K562 (cell line): ENCODE measurements around the gene SMAD3. TPM values are rescaled to one million over a fixed set of nuclear protein-coding genes. Genes with fewer than 3 reads are reported as not detected.

Experiments used
- ATAC-seq: fragments of 200-7000 bp; cut with Tn5 transposase; 3 replicates; pipeline ENCODE4 v1.9.1; 2020; ENCODE audit warnings: moderate library complexity
- BruUV-seq: library from RNA; stranded (reverse); fragments of 400-500 nt; replicated peaks from 2 replicates; lab custom pipeline; 2021; lab: Mats Ljungman, UMichigan
- CTCF ChIA-PET: fragments of 300-600 bp; formaldehyde crosslinking; extraction: SDS; loops from one replicate; lab custom pipeline; 2021; ENCODE audit warnings: low intra/inter-chr PET ratio; lab: Yijun Ruan, JAX
- POLR2A ChIA-PET: fragments of 300-600, 350-650 bp; sonication (Branson Sonifier 250); formaldehyde crosslinking; extraction: SDS; loops from one replicate; lab custom pipeline; 2021; ENCODE audit warnings: antibody characterized with exemption, inconsistent platforms; lab: Yijun Ruan, JAX
- DNase-seq, 4 experiments: peaks; one replicate each; pipeline versions ENCODE4 v3.0.0 to v3.0.0-alpha.2; 2011 to 2018; ENCODE audit warnings: low spot score in 3 of 4, mixed read lengths in 3 of 4; ENCODE audit errors: extremely low read depth in 1 of 4
- FAIRE-seq: peaks from 2 replicates; lab custom pipeline; 2011; peaks lifted over from hg19 to GRCh38; lab: Jason Lieb, UNC
- H2AFZ ChIP-seq: 2 replicates; pipeline ENCODE4 v1.6.0; 2011; ENCODE audit warnings: low read depth, low read length, control low read depth, inconsistent platforms
- H3K27ac ChIP-seq: fragments of 200-600 bp; 3 replicates; pipeline ENCODE4 v1.8.0; 2011; ENCODE audit warnings: low read depth, mild to moderate bottlenecking, control low read depth, inconsistent platforms, low read length, moderate library complexity, mixed read lengths; ENCODE audit errors: extremely low read depth
- H3K27me3 ChIP-seq, 2 experiments: fragments of 300-600 bp in 1 of 2; 2 replicates in 1 of 2; 3 replicates in 1 of 2; pipeline versions ENCODE4 v1.6.0 to v1.8.0; 2011; ENCODE audit warnings: inconsistent platforms in 2 of 2, low read length in 2 of 2, mild to moderate bottlenecking in 1 of 2, mixed read lengths in 1 of 2, moderate library complexity in 1 of 2; ENCODE audit not compliant: control insufficient read depth in 2 of 2, insufficient read depth in 2 of 2
- H3K36me3 ChIP-seq: fragments of 300-600 bp; 3 replicates; pipeline ENCODE4 v1.8.0; 2011; ENCODE audit warnings: mild to moderate bottlenecking, low read length, inconsistent platforms; ENCODE audit not compliant: control insufficient read depth, insufficient read depth
- H3K4me1 ChIP-seq, 2 experiments: fragments of 200-600 bp in 1 of 2; replicated peaks in 1 of 2; 2 replicates in 1 of 2; 3 replicates in 1 of 2; pipeline versions ENCODE4 v1.5.1 to v1.8.0; 2011; ENCODE audit warnings: inconsistent platforms in 2 of 2, low read length in 2 of 2, mild to moderate bottlenecking in 1 of 2, mixed read lengths in 1 of 2, moderate library complexity in 1 of 2; ENCODE audit not compliant: control insufficient read depth in 2 of 2, insufficient read depth in 2 of 2
- H3K4me2 ChIP-seq: 2 replicates; pipeline ENCODE4 v1.6.1; 2011; ENCODE audit warnings: low read length, control low read depth, inconsistent platforms, mixed read lengths; ENCODE audit not compliant: insufficient read depth
- H3K4me3 ChIP-seq: fragments of 200-600 bp; sonication (generic), shearing (Covaris generic); 2 replicates; pipeline ENCODE4 v1.5.1; 2016; ENCODE audit warnings: control low read depth, inconsistent platforms
- H3K79me2 ChIP-seq: fragments of 200-600 bp; 3 replicates; pipeline ENCODE4 v1.8.0; 2011; ENCODE audit warnings: low read length, inconsistent platforms; ENCODE audit not compliant: control insufficient read depth, insufficient read depth
- H3K9ac ChIP-seq, 2 experiments: 2 replicates each; pipeline versions ENCODE4 v1.6.0 to v1.6.1; 2011; ENCODE audit warnings: low read depth in 2 of 2, low read length in 2 of 2, control low read depth in 1 of 2, inconsistent platforms in 1 of 2, mild to moderate bottlenecking in 1 of 2, mixed read lengths in 1 of 2; ENCODE audit not compliant: insufficient read depth in 1 of 2
- H3K9me1 ChIP-seq: one replicate; pipeline ENCODE4 v1.6.0; 2011; ENCODE audit warnings: inconsistent platforms, mild to moderate bottlenecking, low read length, moderate library complexity; ENCODE audit not compliant: control insufficient read depth, insufficient read depth
- H3K9me3 ChIP-seq: replicated peaks from 2 replicates; pipeline ENCODE4 v1.5.1; 2011; ENCODE audit warnings: low read depth, low read length, inconsistent platforms; ENCODE audit not compliant: control insufficient read depth, insufficient read depth
- H4K20me1 ChIP-seq: replicated peaks from 2 replicates; pipeline ENCODE4 v1.6.1; 2011; ENCODE audit warnings: low read length, inconsistent platforms, mixed read lengths; ENCODE audit not compliant: control insufficient read depth, insufficient read depth
- BRCA1 ChIP-seq, 2 experiments: fragments of 450-650 bp in 1 of 2; sonication (generic) in 1 of 2; formaldehyde crosslinking in 1 of 2; IDR thresholded peaks; 2 replicates each; pipeline versions ENCODE4 v1.5.0 to v1.6.1; 2017 to 2020; ENCODE audit warnings: mild to moderate bottlenecking in 1 of 2, missing genetic modification reagents in 1 of 2
- HNRNPL ChIP-seq: fragments of 200-400 bp; formaldehyde crosslinking; IDR thresholded peaks from 2 replicates; pipeline ENCODE4 v1.6.1; 2017; ENCODE audit warnings: low read depth, mild to moderate bottlenecking, low read length
- KDM2B ChIP-seq: fragments of 250-450 bp; sonication (Bioruptor Pico); IDR thresholded peaks from 2 replicates; pipeline ENCODE4 v1.8.0; 2021; ENCODE audit warnings: mild to moderate bottlenecking, moderate library complexity
- MTF1 ChIP-seq: fragments of 250-450 bp; sonication (Bioruptor Pico); IDR thresholded peaks from 2 replicates; pipeline ENCODE4 v1.9.0; 2021; ENCODE audit warnings: moderate library complexity, mild to moderate bottlenecking, inconsistent platforms, borderline replicate concordance
- OTX1 ChIP-seq: fragments of 450-650 bp; formaldehyde crosslinking; IDR thresholded peaks from 2 replicates; pipeline ENCODE4 v1.4.0; 2022; ENCODE audit warnings: mild to moderate bottlenecking
- PHF20 ChIP-seq: fragments of 450-650 bp; IDR thresholded peaks from 2 replicates; pipeline ENCODE4 v1.6.1; 2018; ENCODE audit not compliant: partially characterized antibody
- SRSF9 ChIP-seq: fragments of 200-400 bp; formaldehyde crosslinking; IDR thresholded peaks from 2 replicates; pipeline ENCODE4 v1.6.1; 2017; ENCODE audit warnings: low read depth, low read length, borderline replicate concordance
- TSC22D4 ChIP-seq: fragments of 450-650 bp; IDR thresholded peaks from 2 replicates; pipeline ENCODE4 v1.6.1; 2016; ENCODE audit warnings: missing genetic modification characterization, missing biosample characterization, control low read depth
- ZBTB7A ChIP-seq: IDR thresholded peaks from 2 replicates; pipeline ENCODE4 v1.6.1; 2011; ENCODE audit warnings: low read depth, mild to moderate bottlenecking, low read length, moderate library complexity, borderline replicate concordance; ENCODE audit not compliant: control insufficient read depth
- ZFX ChIP-seq: sonication (generic); formaldehyde crosslinking; IDR thresholded peaks from 2 replicates; pipeline ENCODE4 v1.8.0; 2022; ENCODE audit warnings: mild to moderate bottlenecking, missing genetic modification reagents, moderate library complexity
- WGBS: fragments of 100-300 bp; shearing (Covaris generic); methylation state at CpG from one replicate; pipeline ENCODE4 v1.1.6; 2016; ENCODE audit warnings: low coverage, mixed read lengths; ENCODE audit not compliant: insufficient coverage; ENCODE audit errors: missing lambda C conversion rate; 5-methylcytosine and 5-hydroxymethylcytosine counted together
- in situ Hi-C: fragments of 300-500 bp; cut with MboI; formaldehyde crosslinking; loops from 4 replicates; pipeline ENCODE4 v1.15.0; 2018; ENCODE audit warnings: inconsistent platforms, mixed read lengths
- intact Hi-C: fragments of 100-400 bp; cut with micrococcal nuclease; formaldehyde crosslinking; loops from 2 replicates; pipeline ENCODE4 v1.14.2; 2022
- polyA plus RNA-seq, 8 experiments: library from polyadenylated mRNA; depleted of rRNA in 4 of 8; stranded (reverse) in 5 of 8; unstranded in 3 of 8; fragments of >200 nt; fragmentation: Nextera tagmentation in 2 of 8; fragmentation: Illumina TruSeq in 1 of 8; extraction: Ambion mirVana in 2 of 8; extraction: Trizol in 1 of 8; gene quantifications; 2 replicates each; pipeline versions ENCODE4 v1.2.1 to v1.2.3, GENCODE V29; 2011 to 2014; ENCODE audit warnings: inconsistent platforms in 1 of 8, missing spikeins in 1 of 8
- total RNA-seq, 7 experiments: library from RNA; depleted of rRNA in 6 of 7; stranded (reverse); fragments of >200 nt in 6 of 7; fragmentation: Illumina TruSeq in 2 of 7; extraction: Trizol in 2 of 7; gene quantifications; 2 replicates each; pipeline versions ENCODE4 v1.2.1 to v1.2.3, GENCODE V29; 2011 to 2021; ENCODE audit warnings: low replicate concordance in 1 of 7
- TF ChIP-seq, protein P1 (sequence below): fragments of 450-650 bp; IDR thresholded peaks from 2 replicates; pipeline ENCODE4 v1.7.0; 2016; ENCODE audit warnings: borderline replicate concordance
- TF ChIP-seq, protein P2 (sequence below): fragments of 450-650 bp; formaldehyde crosslinking; IDR thresholded peaks from 2 replicates; pipeline ENCODE4 v1.4.0; 2020; ENCODE audit warnings: mild to moderate bottlenecking, moderate library complexity

Gene SMAD3
- total and polyA plus RNA-seq, 9 of the 15 experiments (the other 6 are each of a cell fraction or from before 2014, with no cell fraction given), result 4.3 to 39.2 (median 11.1) TPM

DNA sequence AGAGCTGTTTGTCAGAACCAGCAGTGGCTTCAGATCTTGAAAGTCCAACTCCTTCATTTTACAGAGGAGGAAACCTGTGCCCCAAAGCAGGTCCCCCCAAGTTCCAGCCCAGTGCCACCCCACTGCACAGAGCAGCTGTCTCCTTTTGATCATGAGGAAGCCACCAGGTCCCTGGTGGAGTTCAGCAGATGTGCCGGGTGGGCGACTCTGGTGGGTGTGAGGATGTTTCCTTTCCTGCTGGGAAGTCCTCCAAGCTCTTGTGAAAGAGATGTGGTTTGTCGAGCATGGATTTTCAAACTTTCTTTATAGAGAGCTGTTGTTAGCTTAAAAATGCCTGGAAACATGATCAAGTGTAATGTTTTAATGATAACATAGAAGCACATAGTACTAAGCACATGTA, 52.0 kb downstream of the SMAD3 start:
- Histone ChIP-seq H3K9me1 (no peaks in the 10 kb centered on the region), H3K36me3 (no peaks in the 10 kb centered on the region), H3K27me3 (no peaks in the 10 kb centered on the region), H3K4me1 (peaks cover 19 to 49% of the 10 kb centered on the region in 2 experiments), H3K27ac (no peak overlapping the region), H3K9ac (peak overlapping the region in 1 of 2 experiments; percentile 49; a peak in 1 of 4 replicates), H4K20me1 (no peaks in the 10 kb centered on the region)
- ChIA-PET CTCF (no interaction called here), POLR2A (interaction anchor here (0.5 to 1.9 kb wide), 5 partner anchors 13 to 1895 kb away, joined by 3 to 9 read pairs (median 4); no protein-coding TSS in a partner anchor)
- ATAC-seq, result no peak
- no peak for DNase-seq
- WGBS, result 83% methylated on average over 3 of the region's 3 CpGs
- FAIRE-seq, result no peak
- intact Hi-C loops, result no loop called here
- no TSS peak for BruUV-seq
- in situ Hi-C loops, result no loop called here
- TF ChIP-seq OTX1 (CRISPR knock-in tag) (no peak), ZFX (CRISPR knock-in tag) (no peak), HNRNPL (no peak), SRSF9 (no peak), KDM2B (CRISPR knock-in tag) (no peak), TSC22D4 (tag) (no peak), MTF1 (CRISPR knock-in tag) (no peak), BRCA1 (IDR thresholded peaks at IDR 0.05) (no peak), BRCA1 (CRISPR knock-in tag; IDR thresholded peaks at IDR 0.05) (no peak), ZBTB7A (no peak), PHF20 (no peak)
- TF ChIP-seq, protein P1, sequence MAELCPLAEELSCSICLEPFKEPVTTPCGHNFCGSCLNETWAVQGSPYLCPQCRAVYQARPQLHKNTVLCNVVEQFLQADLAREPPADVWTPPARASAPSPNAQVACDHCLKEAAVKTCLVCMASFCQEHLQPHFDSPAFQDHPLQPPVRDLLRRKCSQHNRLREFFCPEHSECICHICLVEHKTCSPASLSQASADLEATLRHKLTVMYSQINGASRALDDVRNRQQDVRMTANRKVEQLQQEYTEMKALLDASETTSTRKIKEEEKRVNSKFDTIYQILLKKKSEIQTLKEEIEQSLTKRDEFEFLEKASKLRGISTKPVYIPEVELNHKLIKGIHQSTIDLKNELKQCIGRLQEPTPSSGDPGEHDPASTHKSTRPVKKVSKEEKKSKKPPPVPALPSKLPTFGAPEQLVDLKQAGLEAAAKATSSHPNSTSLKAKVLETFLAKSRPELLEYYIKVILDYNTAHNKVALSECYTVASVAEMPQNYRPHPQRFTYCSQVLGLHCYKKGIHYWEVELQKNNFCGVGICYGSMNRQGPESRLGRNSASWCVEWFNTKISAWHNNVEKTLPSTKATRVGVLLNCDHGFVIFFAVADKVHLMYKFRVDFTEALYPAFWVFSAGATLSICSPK, result no peak
- TF ChIP-seq, protein P2, sequence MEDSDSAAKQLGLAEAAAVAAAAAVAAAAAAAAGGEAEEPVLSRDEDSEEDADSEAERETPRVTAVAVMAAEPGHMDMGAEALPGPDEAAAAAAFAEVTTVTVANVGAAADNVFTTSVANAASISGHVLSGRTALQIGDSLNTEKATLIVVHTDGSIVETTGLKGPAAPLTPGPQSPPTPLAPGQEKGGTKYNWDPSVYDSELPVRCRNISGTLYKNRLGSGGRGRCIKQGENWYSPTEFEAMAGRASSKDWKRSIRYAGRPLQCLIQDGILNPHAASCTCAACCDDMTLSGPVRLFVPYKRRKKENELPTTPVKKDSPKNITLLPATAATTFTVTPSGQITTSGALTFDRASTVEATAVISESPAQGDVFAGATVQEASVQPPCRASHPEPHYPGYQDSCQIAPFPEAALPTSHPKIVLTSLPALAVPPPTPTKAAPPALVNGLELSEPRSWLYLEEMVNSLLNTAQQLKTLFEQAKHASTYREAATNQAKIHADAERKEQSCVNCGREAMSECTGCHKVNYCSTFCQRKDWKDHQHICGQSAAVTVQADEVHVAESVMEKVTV (CRISPR knock-in tag), result no peak
- TF ChIP-seq, all 486 proteins: peak for 0
- no peak overlapping the region for H3K4me3 ChIP-seq
- H2AFZ ChIP-seq, result no peak overlapping the region
- H3K9me3 ChIP-seq, result no peaks in the 10 kb centered on the region
- H3K4me2 ChIP-seq, result no peak overlapping the region
- peaks cover 33% of the 10 kb centered on the region for H3K79me2 ChIP-seq
